ENCODE measurements around the gene FAM89A. TPM values are rescaled to one million over a fixed set of nuclear protein-coding genes. Genes with fewer than 3 reads are reported as not detected.
A peak's percentile ranks its signal among the peaks of the same experiment; 100 is the strongest.
"Not testable (repeated sequence)": the region's sequence is repeated elsewhere in the genome, so short reads cannot be mapped to it uniquely, and the experiment has no call there.

FAM89A gene
- total RNA-seq, 1 donor from 2014 or later = 7.3 TPM

GRCh38 chr1:231059566-231060193 lies 19.6 kb upstream of the FAM89A start:
- intact Hi-C loops (cut with DNase I) = no loop called here
- ATAC-seq (ENCODE audit: poor library complexity) = no peak
- no peak for DNase-seq

- intact Hi-C loops (cut with DNase I) = no loop called here
- no peak for ATAC-seq (ENCODE audit: poor library complexity)
Observed at GRCh38 chr1:231058416-231059109, 18.5 kb upstream of the FAM89A start.

GRCh38 chr1:231057410-231057809 lies 17.4 kb upstream of the FAM89A start:
- ATAC-seq (ENCODE audit: poor library complexity) = no peak
- no peak for DNase-seq

More at GRCh38 chr1:231058416-231059109, 18.5 kb upstream of the FAM89A start:
- no peak for DNase-seq

GRCh38 chr1:231055271-231055670 lies 15.2 kb upstream of the FAM89A start:
- intact Hi-C loops (cut with DNase I) = no loop called here
- ATAC-seq (ENCODE audit: poor library complexity) (no peak), DNase-seq (no peak)

More at GRCh38 chr1:231057410-231057809, 17.4 kb upstream of the FAM89A start:
- intact Hi-C loops (cut with DNase I) = no loop called here

- intact Hi-C loops (cut with DNase I) = no loop called here
- DNase-seq (no peak), ATAC-seq (ENCODE audit: poor library complexity) (peak; percentile 55)
Observed at GRCh38 chr1:231053493-231054162, 13.6 kb upstream of the FAM89A start.

GRCh38 chr1:231052777-231053176 lies 12.7 kb upstream of the FAM89A start:
- DNase-seq = no peak
- intact Hi-C loops (cut with DNase I) = no loop called here
- ATAC-seq (ENCODE audit: poor library complexity) = no peak

GRCh38 chr1:231050932-231051331 lies 10.9 kb upstream of the FAM89A start:
- ATAC-seq (ENCODE audit: poor library complexity); DNase-seq; intact Hi-C loops (cut with DNase I): not testable (repeated sequence)

GRCh38 chr1:231050395-231050794 lies 10.3 kb upstream of the FAM89A start:
- ATAC-seq (ENCODE audit: poor library complexity) = no peak
- DNase-seq = no peak
- intact Hi-C loops (cut with DNase I) = no loop called here

- ATAC-seq (ENCODE audit: poor library complexity) (no peak), DNase-seq (no peak)
- intact Hi-C loops (cut with DNase I) = no loop called here
Observed at GRCh38 chr1:231049121-231049979, 9.3 kb upstream of the FAM89A start.

- intact Hi-C loops (cut with DNase I); ATAC-seq (ENCODE audit: poor library complexity); DNase-seq: not testable (repeated sequence)
Observed at GRCh38 chr1:231048419-231048818, 8.4 kb upstream of the FAM89A start.

- DNase-seq; intact Hi-C loops (cut with DNase I); ATAC-seq (ENCODE audit: poor library complexity): not testable (repeated sequence)
Observed at GRCh38 chr1:231047529-231047928, 7.5 kb upstream of the FAM89A start.

- ATAC-seq (ENCODE audit: poor library complexity) = no peak
Observed at GRCh38 chr1:231046730-231047395, 6.8 kb upstream of the FAM89A start.

GRCh38 chr1:231045921-231046729 lies 6.1 kb upstream of the FAM89A start:
- ATAC-seq (ENCODE audit: poor library complexity); intact Hi-C loops (cut with DNase I); DNase-seq: not testable (repeated sequence)

More at GRCh38 chr1:231046730-231047395, 6.8 kb upstream of the FAM89A start:
- intact Hi-C loops (cut with DNase I) = no loop called here
- DNase-seq = no peak

- ATAC-seq (ENCODE audit: poor library complexity) (no peak), DNase-seq (no peak)
- intact Hi-C loops (cut with DNase I) = no loop called here
Observed at GRCh38 chr1:231045286-231045685, 5.2 kb upstream of the FAM89A start.

GRCh38 chr1:231044588-231044987 lies 4.5 kb upstream of the FAM89A start:
- ATAC-seq (ENCODE audit: poor library complexity) = no peak
- DNase-seq = no peak
- intact Hi-C loops (cut with DNase I) = no loop called here

- ATAC-seq (ENCODE audit: poor library complexity) (no peak), DNase-seq (no peak)
- intact Hi-C loops (cut with DNase I) = no loop called here
Observed at GRCh38 chr1:231041719-231042261, 1.7 kb upstream of the FAM89A start.

Measured in Right ventricle myocardium superior (tissue), 1 donor.